CD4-positive, CD25-positive, alpha-beta regulatory T cell (primary cell): Measurements from ENCODE around the gene KIR3DL3. TPM values are rescaled to one million over a fixed set of nuclear protein-coding genes. Genes with fewer than 3 reads are reported as not detected.
"Not testable (repeated sequence)": the region's sequence is repeated elsewhere in the genome, so short reads cannot be mapped to it uniquely, and the experiment has no call there.

Source experiments
- ATAC-seq, 2 donors: fragments of 150-1000 bp; cut with Tn5 transposase; one replicate each; pipeline ENCODE4 v1.10.0; 2021; ENCODE audit warnings: low read depth in 2 of 2, moderate number of reproducible peaks in 2 of 2, moderate library complexity in 1 of 2
- DNase-seq, 3 donors: peaks; one replicate each; pipeline versions ENCODE4 v3.0.0 to v3.0.0-alpha.2; 2012 to 2022; ENCODE audit warnings: mixed read lengths in 1 of 3
- H3K27ac ChIP-seq: one replicate; pipeline ENCODE4 v1.7.0; 2013; ENCODE audit warnings: mild to moderate bottlenecking, low read length; ENCODE audit not compliant: insufficient read depth, poor library complexity, severe bottlenecking
- H3K27me3 ChIP-seq: one replicate; pipeline ENCODE4 v1.7.0; 2013; ENCODE audit warnings: low read length; ENCODE audit not compliant: control insufficient read depth, insufficient read depth
- H3K36me3 ChIP-seq: one replicate; pipeline ENCODE4 v1.7.0; 2013; ENCODE audit warnings: mild to moderate bottlenecking, low read length, moderate library complexity; ENCODE audit not compliant: control insufficient read depth, insufficient read depth
- H3K4me1 ChIP-seq: 2 replicates; pipeline ENCODE4 v1.7.0; 2013; ENCODE audit warnings: mild to moderate bottlenecking, low read length; ENCODE audit not compliant: insufficient read depth, control insufficient read depth, poor library complexity, severe bottlenecking
- H3K4me3 ChIP-seq: one replicate; pipeline ENCODE4 v1.7.0; 2013; ENCODE audit warnings: low read depth, mild to moderate bottlenecking, low read length, moderate library complexity
- H3K9me3 ChIP-seq, 2 experiments: 1 replicate in 1 of 2; 2 replicates in 1 of 2; pipeline ENCODE4 v1.7.0; 2013; ENCODE audit warnings: low read length in 2 of 2, mild to moderate bottlenecking in 1 of 2, moderate library complexity in 1 of 2; ENCODE audit not compliant: control insufficient read depth in 2 of 2
- H3K27ac Mint-ChIP-seq, 3 donors: one replicate each; pipeline ENCODE4 v1.8.0; 2020 to 2022; ENCODE audit warnings: mild to moderate bottlenecking in 3 of 3, mixed read lengths in 3 of 3, moderate library complexity in 2 of 3
- H3K27me3 Mint-ChIP-seq: one replicate; pipeline ENCODE4 v1.8.0; 2022; ENCODE audit warnings: mild to moderate bottlenecking, mixed read lengths
- H3K36me3 Mint-ChIP-seq: one replicate; pipeline ENCODE4 v1.8.0; 2020; ENCODE audit warnings: mixed read lengths
- H3K4me1 Mint-ChIP-seq, 4 donors: one replicate each; pipeline ENCODE4 v1.8.0; 2020 to 2022; ENCODE audit warnings: mixed read lengths in 4 of 4, mild to moderate bottlenecking in 1 of 4
- H3K4me3 Mint-ChIP-seq, 4 donors: one replicate each; pipeline ENCODE4 v1.8.0; 2020 to 2022; ENCODE audit warnings: mild to moderate bottlenecking in 4 of 4, mixed read lengths in 4 of 4, moderate library complexity in 3 of 4
- H3K9me3 Mint-ChIP-seq, 7 donors: one replicate each; pipeline ENCODE4 v1.8.0; 2020 to 2022; ENCODE audit warnings: mixed read lengths in 7 of 7, mild to moderate bottlenecking in 3 of 7, moderate library complexity in 2 of 7
- polyA plus RNA-seq, 4 donors: library from polyadenylated mRNA; unstranded; fragments of 300-500 nt; fragmentation: Illumina TruSeq; gene quantifications; one replicate each; pipeline ENCODE4 v1.2.3, GENCODE V29; 2021
- total RNA-seq: library from RNA; stranded (reverse); gene quantifications from one replicate; pipeline ENCODE4 v1.2.3, GENCODE V29; 2022

Gene KIR3DL3
- total and polyA plus RNA-seq, 5 donors from 2014 or later = not detected

DNA sequence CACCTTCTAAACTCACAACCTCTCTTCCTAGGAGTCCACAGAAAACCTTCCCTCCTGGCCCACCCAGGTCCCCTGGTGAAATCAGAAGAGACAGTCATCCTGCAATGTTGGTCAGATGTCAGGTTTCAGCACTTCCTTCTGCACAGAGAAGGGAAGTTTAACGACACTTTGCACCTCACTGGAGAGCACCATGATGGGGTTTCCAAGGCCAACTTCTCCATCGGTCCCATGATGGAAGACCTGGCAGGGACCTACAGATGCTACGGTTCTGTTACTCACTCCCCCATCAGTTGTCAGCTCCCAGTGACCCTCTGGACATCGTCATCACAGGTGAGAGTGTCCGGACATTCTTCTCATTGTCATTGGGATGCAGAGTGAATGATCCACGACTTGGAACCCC lies 34.3 kb downstream of the KIR3DL3 start:
- not testable (repeated sequence) for H3K9me3 Mint-ChIP-seq, H3K27ac ChIP-seq, H3K27me3 ChIP-seq, H3K36me3 ChIP-seq, ATAC-seq, DNase-seq, H3K4me3 Mint-ChIP-seq, H3K9me3 ChIP-seq, H3K27ac Mint-ChIP-seq, H3K4me3 ChIP-seq, H3K4me1 ChIP-seq, H3K27me3 Mint-ChIP-seq, H3K36me3 Mint-ChIP-seq, H3K4me1 Mint-ChIP-seq

DNA sequence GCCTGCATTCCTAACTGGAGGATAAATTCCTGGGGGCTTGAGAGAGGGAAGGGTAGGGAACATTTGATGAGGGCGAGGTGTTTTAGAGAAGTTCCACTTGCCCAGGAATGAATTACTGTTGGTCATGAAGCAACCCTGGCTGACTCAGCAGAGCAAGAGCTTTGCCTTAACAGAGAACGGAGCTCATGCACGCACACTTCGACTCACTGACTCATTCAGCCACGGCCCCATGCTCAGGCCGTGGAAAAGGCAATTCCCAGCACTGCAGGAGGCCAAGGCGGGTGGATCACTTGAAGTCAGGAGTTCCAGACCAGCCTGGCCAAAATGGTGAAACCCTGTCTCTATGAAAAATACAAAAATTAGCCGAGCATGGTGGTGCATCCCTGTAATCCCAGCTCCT lies 40.0 kb downstream of the KIR3DL3 start:
- not testable (repeated sequence) for H3K27me3 ChIP-seq, ATAC-seq, H3K27ac ChIP-seq, H3K36me3 ChIP-seq, H3K9me3 Mint-ChIP-seq, H3K36me3 Mint-ChIP-seq, H3K4me1 Mint-ChIP-seq, H3K4me3 ChIP-seq, H3K27ac Mint-ChIP-seq, H3K9me3 ChIP-seq, H3K4me1 ChIP-seq, DNase-seq
- peaks cover 10% of the 10 kb centered on the region for H3K27me3 Mint-ChIP-seq
- peak overlapping the region in 1 of 4 donors; percentile 38 for H3K4me3 Mint-ChIP-seq

DNA sequence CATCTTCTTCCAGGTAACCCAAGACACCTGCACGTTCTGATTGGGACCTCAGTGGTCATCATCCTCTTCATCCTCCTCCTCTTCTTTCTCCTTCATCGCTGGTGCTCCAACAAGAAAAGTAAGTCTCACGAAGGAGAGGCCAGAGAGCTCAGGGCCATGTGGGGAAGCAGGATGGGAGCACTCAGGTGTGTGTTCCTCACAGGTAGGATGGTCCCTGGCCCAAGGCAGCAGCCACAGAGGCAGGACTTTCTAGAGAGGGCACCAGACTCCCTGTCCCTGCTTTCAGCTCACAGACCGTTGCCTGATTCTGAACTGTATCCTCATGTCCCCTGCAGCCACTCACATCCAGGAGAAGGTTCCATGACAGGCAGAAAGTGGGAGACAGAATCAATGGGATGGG lies 42.2 kb downstream of the KIR3DL3 start:
- not testable (repeated sequence) for H3K27ac ChIP-seq, H3K36me3 ChIP-seq, ATAC-seq, H3K4me3 Mint-ChIP-seq, H3K27me3 Mint-ChIP-seq, H3K4me1 Mint-ChIP-seq, H3K4me3 ChIP-seq, DNase-seq, H3K36me3 Mint-ChIP-seq, H3K9me3 ChIP-seq, H3K4me1 ChIP-seq, H3K27me3 ChIP-seq, H3K9me3 Mint-ChIP-seq, H3K27ac Mint-ChIP-seq

DNA sequence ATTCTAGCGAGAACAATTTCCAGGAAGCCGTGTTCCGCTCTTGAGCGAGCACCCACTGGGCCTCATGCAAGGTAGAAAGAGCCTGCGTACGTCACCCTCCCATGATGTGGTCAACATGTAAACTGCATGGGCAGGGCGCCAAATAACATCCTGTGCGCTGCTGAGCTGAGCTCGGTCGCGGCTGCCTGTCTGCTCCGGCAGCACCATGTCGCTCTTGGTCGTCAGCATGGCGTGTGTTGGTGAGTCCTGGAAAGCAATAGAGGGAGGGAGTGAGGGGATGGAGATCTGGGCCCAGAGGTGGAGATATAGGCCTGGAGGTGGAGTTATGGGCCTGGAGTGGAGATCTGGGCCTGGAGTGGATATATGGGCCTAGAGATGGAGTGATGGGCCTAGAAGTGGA lies 45.4 kb downstream of the KIR3DL3 start, which contains the start of gene KIR2DL1:
KIR2DL1 (plus strand) TSS at position 148 of the 400 bp plus-strand sequence; CDS start at position 206, 58 bp downstream.
- not testable (repeated sequence) for H3K27ac ChIP-seq, ATAC-seq, H3K27ac Mint-ChIP-seq, DNase-seq, H3K9me3 Mint-ChIP-seq, H3K4me1 ChIP-seq, H3K27me3 Mint-ChIP-seq, H3K36me3 ChIP-seq, H3K4me3 Mint-ChIP-seq, H3K27me3 ChIP-seq, H3K4me3 ChIP-seq, H3K4me1 Mint-ChIP-seq, H3K36me3 Mint-ChIP-seq, H3K9me3 ChIP-seq

DNA sequence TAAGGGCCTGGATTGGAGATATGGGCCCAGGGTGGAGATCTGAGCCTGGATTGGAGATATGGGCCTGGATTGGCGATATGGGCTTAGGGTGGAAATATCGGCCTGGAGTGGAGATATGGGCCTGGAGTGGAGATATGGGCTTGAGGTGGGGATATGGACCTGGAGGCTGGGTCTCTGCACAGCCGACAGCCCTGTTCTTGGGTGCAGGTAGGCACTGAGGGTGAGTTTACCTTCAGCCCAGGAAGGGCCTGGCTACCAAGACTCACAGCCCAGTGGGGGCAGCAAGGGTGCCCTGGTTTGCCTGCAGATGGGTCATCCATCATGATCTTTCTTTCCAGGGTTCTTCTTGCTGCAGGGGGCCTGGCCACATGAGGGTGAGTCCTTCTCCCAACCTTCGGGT lies 46.3 kb downstream of the KIR3DL3 start:
- not testable (repeated sequence) for H3K36me3 Mint-ChIP-seq, H3K9me3 Mint-ChIP-seq, H3K27ac ChIP-seq, ATAC-seq, H3K4me1 ChIP-seq, H3K27me3 ChIP-seq, DNase-seq, H3K27ac Mint-ChIP-seq, H3K4me1 Mint-ChIP-seq, H3K27me3 Mint-ChIP-seq, H3K4me3 Mint-ChIP-seq, H3K9me3 ChIP-seq, H3K4me3 ChIP-seq, H3K36me3 ChIP-seq

DNA sequence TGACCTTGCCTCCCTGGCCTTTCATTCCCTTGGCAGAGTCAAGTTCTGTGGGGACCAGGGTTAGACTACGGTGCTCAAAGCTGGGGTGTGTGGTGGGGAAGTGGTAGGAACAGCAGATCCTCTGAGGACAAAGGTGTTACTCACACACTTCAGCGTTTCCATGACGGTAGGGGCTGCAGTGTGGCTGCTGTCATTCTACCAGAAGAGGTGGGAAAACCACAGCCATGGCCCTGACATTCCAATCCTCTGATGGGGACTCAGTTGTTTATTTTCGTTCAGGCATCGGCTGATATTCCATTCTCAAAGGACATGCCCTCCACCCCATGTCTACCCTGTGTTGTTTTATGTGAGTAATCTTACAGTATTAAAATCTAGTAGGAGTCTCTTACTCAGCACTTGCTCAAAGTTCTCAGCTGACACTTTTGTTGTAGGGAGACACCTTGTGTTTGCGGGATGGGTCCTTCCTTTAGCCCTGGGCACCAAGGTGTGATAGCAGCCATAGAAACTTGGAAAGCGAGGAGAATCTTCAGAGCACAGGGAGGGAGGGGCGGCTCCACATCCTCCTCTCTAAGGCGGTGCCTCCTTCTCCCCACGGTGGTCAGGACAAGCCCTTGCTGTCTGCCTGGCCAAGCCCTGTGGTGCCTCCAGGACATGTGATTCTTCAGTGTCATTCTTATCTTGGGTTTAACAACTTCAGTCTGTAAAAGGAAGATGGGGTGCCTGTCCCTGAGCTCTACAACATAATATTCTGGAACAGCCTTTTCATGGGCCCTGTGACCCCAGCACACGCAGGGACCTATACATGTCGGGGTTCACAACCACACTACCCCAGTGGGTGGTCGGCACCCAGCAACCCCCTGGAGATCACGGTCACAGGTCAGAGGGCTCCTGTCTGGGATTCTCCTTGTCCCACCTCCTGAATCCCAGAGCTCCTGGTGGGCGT lies 47.0 kb downstream of the KIR3DL3 start:
- H3K27me3 Mint-ChIP-seq, H3K9me3 ChIP-seq, H3K27ac ChIP-seq, ATAC-seq, H3K27ac Mint-ChIP-seq, H3K36me3 Mint-ChIP-seq, H3K4me1 ChIP-seq, H3K4me3 Mint-ChIP-seq, H3K4me1 Mint-ChIP-seq, H3K9me3 Mint-ChIP-seq, H3K4me3 ChIP-seq, H3K27me3 ChIP-seq, H3K36me3 ChIP-seq, DNase-seq: not testable (repeated sequence)

DNA sequence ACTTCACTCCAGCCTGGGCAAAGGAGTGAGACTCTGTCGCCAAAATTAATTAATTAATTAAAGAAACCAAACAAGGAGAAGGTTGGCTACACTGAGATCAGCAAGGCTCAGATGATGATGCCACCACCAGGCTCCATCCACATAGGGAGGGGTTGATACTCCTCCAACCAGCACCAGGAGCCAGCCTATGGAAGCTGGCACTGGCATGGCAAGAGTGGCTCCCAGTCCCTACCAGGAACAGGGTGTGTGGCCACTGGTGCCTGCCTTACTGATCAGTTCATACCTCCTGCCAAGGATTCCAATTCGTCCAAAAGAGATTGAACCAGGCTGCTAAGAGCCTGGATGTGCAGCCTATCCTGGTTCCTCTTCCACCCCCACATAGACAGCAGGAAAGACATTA lies 48.4 kb downstream of the KIR3DL3 start:
- H3K27me3 Mint-ChIP-seq, H3K4me3 Mint-ChIP-seq, H3K36me3 ChIP-seq, H3K36me3 Mint-ChIP-seq, H3K4me1 ChIP-seq, H3K27me3 ChIP-seq, H3K27ac ChIP-seq, H3K9me3 ChIP-seq, H3K9me3 Mint-ChIP-seq, H3K4me3 ChIP-seq, ATAC-seq, H3K4me1 Mint-ChIP-seq, DNase-seq, H3K27ac Mint-ChIP-seq: not testable (repeated sequence)

DNA sequence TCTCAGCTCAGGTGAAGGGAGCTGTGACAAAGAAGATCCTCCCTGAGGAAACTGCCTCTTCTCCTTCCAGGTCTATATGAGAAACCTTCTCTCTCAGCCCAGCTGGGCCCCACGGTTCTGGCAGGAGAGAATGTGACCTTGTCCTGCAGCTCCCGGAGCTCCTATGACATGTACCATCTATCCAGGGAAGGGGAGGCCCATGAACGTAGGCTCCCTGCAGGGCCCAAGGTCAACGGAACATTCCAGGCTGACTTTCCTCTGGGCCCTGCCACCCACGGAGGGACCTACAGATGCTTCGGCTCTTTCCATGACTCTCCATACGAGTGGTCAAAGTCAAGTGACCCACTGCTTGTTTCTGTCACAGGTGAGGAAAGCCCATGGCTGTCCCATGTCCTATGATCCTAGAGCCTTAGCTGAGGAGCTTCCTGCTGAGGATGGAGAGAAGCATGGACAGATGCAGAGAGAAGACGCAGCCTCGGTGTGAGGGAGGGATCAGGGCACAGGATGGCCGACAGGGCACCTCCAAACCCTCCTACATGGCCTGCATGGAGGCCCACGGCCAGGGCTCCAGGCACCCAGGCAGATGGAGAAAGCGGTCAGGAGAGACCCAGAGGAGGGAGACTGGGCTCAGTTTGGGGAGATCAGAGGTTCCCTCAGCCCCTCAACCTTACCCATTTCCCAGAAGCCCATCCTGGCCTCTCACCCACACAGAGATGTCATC lies 51.0 kb downstream of the KIR3DL3 start:
- H3K4me3 ChIP-seq, H3K27me3 ChIP-seq, H3K27ac Mint-ChIP-seq, DNase-seq, H3K9me3 Mint-ChIP-seq, ATAC-seq, H3K4me1 ChIP-seq, H3K4me3 Mint-ChIP-seq, H3K27ac ChIP-seq, H3K36me3 Mint-ChIP-seq, H3K36me3 ChIP-seq, H3K9me3 ChIP-seq, H3K27me3 Mint-ChIP-seq, H3K4me1 Mint-ChIP-seq: not testable (repeated sequence)
